Prostate gland (tissue), 2 donors: ENCODE measurements around the gene KRT6C.

Experiments
- POLR2A ChIP-seq: fragments of 450-650 bp; IDR thresholded peaks from one replicate; pipeline ENCODE4 v1.6.1; 2016; ENCODE audit warnings: antibody characterized with exemption, mild to moderate bottlenecking
- POLR2AphosphoS5 ChIP-seq: sonication (generic); formaldehyde crosslinking; IDR thresholded peaks from one replicate; pipeline ENCODE4 v1.6.1; 2017; ENCODE audit warnings: antibody characterized with exemption
- TF ChIP-seq, protein P1 (sequence below), 4 experiments: fragments of 200-600 bp in 2 of 4; fragments of 450-650 bp in 2 of 4; sonication (generic) in 2 of 4; IDR thresholded peaks; 1 replicate in 3 of 4; 2 replicates in 1 of 4; pipeline ENCODE4 v1.5.1; 2016 to 2019; ENCODE audit warnings: antibody characterized with exemption in 4 of 4, mild to moderate bottlenecking in 2 of 4, moderate library complexity in 2 of 4

DNA sequence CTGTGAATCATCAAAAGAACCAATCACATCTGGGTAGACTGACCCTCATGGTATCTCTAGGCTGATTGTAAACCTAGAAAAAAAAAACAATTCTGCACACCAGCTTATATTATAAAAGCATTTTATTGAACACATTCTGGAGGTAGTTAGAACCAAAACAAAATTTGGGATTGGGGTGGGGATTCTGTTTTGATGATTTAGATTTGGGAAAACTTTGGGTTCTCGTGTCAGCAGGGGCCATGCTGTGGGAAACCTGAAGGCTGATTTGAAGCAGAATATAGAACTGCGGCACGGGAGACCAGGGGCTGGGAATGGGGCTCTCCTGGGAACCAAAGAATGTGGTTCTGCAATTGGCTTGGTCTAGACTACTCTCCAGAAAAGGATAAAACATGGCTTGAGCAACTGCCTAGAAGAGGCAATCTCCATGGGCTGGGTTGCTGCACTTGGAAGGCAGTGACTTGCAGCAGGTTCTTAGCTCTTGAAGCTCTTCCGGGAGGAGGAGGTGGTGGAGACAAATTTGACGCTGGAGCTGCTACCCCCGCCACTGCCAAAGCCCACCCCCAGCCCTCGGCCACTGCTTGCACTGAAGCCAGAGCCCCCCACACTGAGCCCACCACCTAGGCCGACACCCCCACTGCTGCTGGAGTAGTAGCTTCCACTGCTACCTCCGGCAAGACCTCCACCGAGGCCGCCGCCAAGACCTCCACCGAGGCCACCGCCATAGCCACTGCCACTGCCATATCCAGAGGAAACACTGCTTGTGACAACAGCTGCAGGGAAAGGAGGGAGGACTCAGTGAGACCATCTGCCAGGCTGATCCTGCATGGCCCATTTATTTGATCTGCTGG lies 41.1 kb upstream of the KRT6C start:
- TF ChIP-seq POLR2A (no peak), POLR2AphosphoS5 (no peak)
- TF ChIP-seq, protein P1, sequence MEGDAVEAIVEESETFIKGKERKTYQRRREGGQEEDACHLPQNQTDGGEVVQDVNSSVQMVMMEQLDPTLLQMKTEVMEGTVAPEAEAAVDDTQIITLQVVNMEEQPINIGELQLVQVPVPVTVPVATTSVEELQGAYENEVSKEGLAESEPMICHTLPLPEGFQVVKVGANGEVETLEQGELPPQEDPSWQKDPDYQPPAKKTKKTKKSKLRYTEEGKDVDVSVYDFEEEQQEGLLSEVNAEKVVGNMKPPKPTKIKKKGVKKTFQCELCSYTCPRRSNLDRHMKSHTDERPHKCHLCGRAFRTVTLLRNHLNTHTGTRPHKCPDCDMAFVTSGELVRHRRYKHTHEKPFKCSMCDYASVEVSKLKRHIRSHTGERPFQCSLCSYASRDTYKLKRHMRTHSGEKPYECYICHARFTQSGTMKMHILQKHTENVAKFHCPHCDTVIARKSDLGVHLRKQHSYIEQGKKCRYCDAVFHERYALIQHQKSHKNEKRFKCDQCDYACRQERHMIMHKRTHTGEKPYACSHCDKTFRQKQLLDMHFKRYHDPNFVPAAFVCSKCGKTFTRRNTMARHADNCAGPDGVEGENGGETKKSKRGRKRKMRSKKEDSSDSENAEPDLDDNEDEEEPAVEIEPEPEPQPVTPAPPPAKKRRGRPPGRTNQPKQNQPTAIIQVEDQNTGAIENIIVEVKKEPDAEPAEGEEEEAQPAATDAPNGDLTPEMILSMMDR (IDR thresholded peaks at IDR 0.05): no peak
